Smooth muscle cell of the brain vasculature (primary cell): ENCODE results near the gene SLC22A12.

Experiments
- DNase-seq: peaks from one replicate; pipeline ENCODE4 v3.0.0-alpha.2; 2012; ENCODE audit warnings: low read depth, low spot score

Gene SLC22A12

GRCh38 chr11:64647019-64647779 is 56.2 kb downstream of the SLC22A12 start:
- DNase-seq: no peak

DNA sequence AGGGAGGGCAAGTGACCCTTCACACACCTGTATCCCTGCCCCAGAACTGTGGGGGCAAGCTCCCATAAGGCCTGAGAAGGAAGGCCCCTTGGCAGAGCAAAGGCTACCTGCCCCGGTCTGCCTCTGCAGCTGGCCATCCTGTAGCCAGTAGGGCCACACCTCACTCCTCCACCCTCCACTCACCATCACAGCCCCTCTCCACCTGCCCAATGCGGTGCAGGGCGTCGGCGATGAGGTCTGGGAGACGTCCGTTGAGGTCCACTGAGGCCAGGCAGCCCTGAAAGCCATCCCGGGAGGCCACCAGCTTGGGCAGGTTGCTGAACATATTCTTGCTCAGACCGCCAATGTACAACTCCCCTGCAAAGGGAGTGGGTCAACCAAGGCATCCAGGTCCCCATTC is 57.5 kb downstream of the SLC22A12 start:
- no peak for DNase-seq

- no peak for DNase-seq
Observed at GRCh38 chr11:64649291-64649697, 58.3 kb downstream of the SLC22A12 start.

- no peak for DNase-seq
Observed at GRCh38 chr11:64650923-64651523, 60.0 kb downstream of the SLC22A12 start.
